H1 (cell line): ENCODE results near the gene VNN1. TPM values are rescaled to one million over a fixed set of nuclear protein-coding genes. Genes with fewer than 3 reads are reported as not detected.

Source experiments
- CBX5 ChIP-seq: fragments of 300-800, 300-1000 bp; sonication (generic); IDR thresholded peaks from 2 replicates; pipeline ENCODE4 v1.7.1; 2016; ENCODE audit warnings: antibody characterized with exemption, low read length, low read depth
- JUND ChIP-seq: IDR thresholded peaks from 2 replicates; pipeline ENCODE4 v1.6.1; 2011; ENCODE audit warnings: mild to moderate bottlenecking, improper control_type of control experiment, low read length
- KDM1A ChIP-seq: fragments of 200-600, 300-600 bp; sonication (generic); IDR thresholded peaks from 2 replicates; pipeline ENCODE4 v1.7.1; 2016; ENCODE audit warnings: mild to moderate bottlenecking, low read length, borderline replicate concordance
- MAFK ChIP-seq: IDR thresholded peaks from 2 replicates; pipeline ENCODE4 v1.6.1; 2012; ENCODE audit warnings: low read depth, mild to moderate bottlenecking, improper control_type of control experiment, low read length
- NRF1 ChIP-seq: IDR thresholded peaks from 2 replicates; pipeline ENCODE4 v1.6.1; 2011; ENCODE audit warnings: mild to moderate bottlenecking, low read depth, low read length, improper control_type of control experiment
- RXRA ChIP-seq: IDR thresholded peaks from 2 replicates; pipeline ENCODE4 v1.6.1; 2011; ENCODE audit warnings: low read depth, mild to moderate bottlenecking, low read length, moderate library complexity; ENCODE audit not compliant: insufficient read depth
- SIN3A ChIP-seq, 2 experiments: IDR thresholded peaks in 1 of 2; conservative IDR thresholded peaks in 1 of 2; 2 replicates each; pipeline ENCODE4 v1.6.1; 2011 to 2012; ENCODE audit warnings: low read length in 2 of 2, improper control_type of control experiment in 1 of 2, low read depth in 1 of 2, mild to moderate bottlenecking in 1 of 2
- SP1 ChIP-seq: IDR thresholded peaks from 2 replicates; pipeline ENCODE4 v1.6.1; 2011; ENCODE audit warnings: low read depth, low read length
- polyA plus RNA-seq, 7 experiments: library from polyadenylated mRNA; depleted of rRNA in 3 of 7; stranded (reverse) in 5 of 7; unstranded in 2 of 7; fragments of >200 nt in 5 of 7; fragments of 200-250 nt in 2 of 7; gene quantifications; 1 replicate in 5 of 7; 2 replicates in 1 of 7; 4 replicates in 1 of 7; pipeline versions ENCODE4 v1.2.1 to v1.2.3, GENCODE V29; 2011 to 2013; ENCODE audit warnings: missing spikeins in 2 of 7, mixed read lengths in 2 of 7
- total RNA-seq: library from RNA; stranded (reverse); fragmentation: NEBNext Ultra II Directional; extraction: Animal tissue kit (Norgen Biotek cat#: 25700); gene quantifications from 2 replicates; pipeline ENCODE4 v1.2.1, GENCODE V29; 2021

VNN1 gene
- total and polyA plus RNA-seq, 2 of the 8 experiments (the other 6 are each of a cell fraction or from before 2014, with no cell fraction given) = not detected

- TF ChIP-seq RXRA (no peak), NRF1 (no peak), MAFK (no peak), JUND (no peak), SIN3A (conservative IDR thresholded peaks at IDR 0.05 in 1 of 2, IDR thresholded peaks at IDR 0.05 in 1 of 2; ENCODE audit: low read depth in 1 of 2, low read length in 2 of 2) (no peak), CBX5 (no peak), KDM1A (no peak), SP1 (no peak)
Measured at GRCh38 chr6:132730560-132730959, 16.7 kb upstream of the VNN1 start (continued).
